HG02623 (cell line): ENCODE measurements around the gene CCDC14.
"Not testable (repeated sequence)": the region's sequence is repeated elsewhere in the genome, so short reads cannot be mapped to it uniquely, and the experiment has no call there.

Source experiments
- ATAC-seq: cut with Tn5 transposase; IDR thresholded peaks from one replicate; pipeline ENCODE4 v1.9.1; 2021; ENCODE audit warnings: moderate library complexity; ENCODE audit not compliant: unreplicated experiment

The CCDC14 gene, protein sequence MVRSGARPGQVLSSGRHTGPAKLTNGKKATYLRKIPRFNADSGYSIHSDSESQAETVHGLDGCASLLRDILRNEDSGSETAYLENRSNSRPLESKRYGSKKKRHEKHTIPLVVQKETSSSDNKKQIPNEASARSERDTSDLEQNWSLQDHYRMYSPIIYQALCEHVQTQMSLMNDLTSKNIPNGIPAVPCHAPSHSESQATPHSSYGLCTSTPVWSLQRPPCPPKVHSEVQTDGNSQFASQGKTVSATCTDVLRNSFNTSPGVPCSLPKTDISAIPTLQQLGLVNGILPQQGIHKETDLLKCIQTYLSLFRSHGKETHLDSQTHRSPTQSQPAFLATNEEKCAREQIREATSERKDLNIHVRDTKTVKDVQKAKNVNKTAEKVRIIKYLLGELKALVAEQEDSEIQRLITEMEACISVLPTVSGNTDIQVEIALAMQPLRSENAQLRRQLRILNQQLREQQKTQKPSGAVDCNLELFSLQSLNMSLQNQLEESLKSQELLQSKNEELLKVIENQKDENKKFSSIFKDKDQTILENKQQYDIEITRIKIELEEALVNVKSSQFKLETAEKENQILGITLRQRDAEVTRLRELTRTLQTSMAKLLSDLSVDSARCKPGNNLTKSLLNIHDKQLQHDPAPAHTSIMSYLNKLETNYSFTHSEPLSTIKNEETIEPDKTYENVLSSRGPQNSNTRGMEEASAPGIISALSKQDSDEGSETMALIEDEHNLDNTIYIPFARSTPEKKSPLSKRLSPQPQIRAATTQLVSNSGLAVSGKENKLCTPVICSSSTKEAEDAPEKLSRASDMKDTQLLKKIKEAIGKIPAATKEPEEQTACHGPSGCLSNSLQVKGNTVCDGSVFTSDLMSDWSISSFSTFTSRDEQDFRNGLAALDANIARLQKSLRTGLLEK

DNA sequence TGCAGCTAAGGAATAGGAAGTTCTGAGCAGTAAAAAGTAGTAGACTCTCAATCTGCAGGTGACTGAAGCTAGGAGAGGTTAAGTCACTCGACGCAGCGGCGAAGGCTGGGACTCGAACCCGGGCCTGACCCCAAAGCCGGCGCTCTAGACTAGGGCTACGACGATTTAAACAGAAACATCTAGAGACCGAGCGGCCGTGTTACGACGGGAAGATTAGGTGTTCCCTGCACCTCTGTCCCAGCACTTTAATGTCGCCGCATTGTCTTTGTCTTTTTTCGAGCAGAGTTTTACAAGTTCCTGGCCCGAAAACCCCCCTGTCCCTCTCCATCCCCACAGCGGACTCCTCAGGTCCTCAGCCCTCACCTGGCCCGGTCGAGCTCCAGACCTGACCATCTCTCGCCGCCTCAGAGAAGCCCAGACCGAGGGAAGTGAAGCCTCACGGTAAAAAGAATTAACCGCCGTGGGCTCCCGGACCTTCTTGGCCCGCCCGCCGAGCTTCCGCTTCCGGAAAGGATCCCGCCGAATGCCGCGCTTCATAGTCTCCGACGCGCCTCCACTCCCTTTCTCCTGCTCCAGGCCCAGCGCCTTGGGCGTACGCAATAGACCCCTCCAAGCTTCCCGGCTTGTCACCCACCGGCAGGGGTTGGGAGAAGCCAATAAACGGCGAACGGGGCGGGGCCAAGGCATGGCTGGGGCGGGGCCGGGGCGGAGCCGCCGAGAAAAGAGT, at the start of gene CCDC14:
TSS of gene CCDC14 (minus strand) at position 449 of the 727 bp plus-strand sequence. CDS start at position 393, 56 bp downstream.
- peak; percentile 87 for ATAC-seq

DNA sequence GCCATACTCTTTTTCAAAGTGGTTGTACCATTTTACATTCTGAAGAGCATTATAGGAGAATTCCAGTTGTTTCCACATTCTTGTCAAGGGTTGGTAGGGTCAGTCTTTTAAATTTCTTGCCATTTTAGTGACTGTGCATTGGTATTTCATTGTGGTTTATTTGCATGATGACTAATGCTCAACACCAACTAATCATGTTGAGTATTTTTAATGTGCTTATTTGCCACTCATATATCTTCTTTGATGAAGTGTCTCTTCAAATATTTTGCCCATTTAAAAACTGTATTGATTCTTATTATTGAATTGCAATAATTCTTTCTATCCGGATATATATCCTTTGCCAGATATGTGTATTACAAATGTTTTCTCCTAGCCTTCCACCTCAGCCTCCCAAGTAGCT, 47.3 kb upstream of the CCDC14 start:
- ATAC-seq, result not testable (repeated sequence)

DNA sequence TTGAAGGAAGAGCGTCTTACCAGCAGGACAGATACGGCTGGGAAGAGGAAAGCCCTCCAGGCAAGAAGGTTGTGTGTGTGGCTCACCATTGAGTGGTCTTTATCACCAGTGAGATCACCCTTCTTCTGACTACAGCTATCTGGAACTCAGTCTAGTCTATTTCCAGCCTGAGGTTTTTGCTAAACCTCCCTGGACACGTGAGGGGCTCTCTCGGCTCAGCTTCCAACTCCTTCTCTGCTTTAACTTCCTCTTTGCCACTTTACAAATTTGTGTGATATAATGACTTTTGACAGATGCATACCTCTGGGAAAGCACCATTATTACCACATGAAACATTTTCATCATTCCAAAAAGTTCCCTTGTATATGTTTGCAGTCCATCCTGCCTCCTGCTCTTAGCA, 46.2 kb upstream of the CCDC14 start:
- ATAC-seq, result no peak

DNA sequence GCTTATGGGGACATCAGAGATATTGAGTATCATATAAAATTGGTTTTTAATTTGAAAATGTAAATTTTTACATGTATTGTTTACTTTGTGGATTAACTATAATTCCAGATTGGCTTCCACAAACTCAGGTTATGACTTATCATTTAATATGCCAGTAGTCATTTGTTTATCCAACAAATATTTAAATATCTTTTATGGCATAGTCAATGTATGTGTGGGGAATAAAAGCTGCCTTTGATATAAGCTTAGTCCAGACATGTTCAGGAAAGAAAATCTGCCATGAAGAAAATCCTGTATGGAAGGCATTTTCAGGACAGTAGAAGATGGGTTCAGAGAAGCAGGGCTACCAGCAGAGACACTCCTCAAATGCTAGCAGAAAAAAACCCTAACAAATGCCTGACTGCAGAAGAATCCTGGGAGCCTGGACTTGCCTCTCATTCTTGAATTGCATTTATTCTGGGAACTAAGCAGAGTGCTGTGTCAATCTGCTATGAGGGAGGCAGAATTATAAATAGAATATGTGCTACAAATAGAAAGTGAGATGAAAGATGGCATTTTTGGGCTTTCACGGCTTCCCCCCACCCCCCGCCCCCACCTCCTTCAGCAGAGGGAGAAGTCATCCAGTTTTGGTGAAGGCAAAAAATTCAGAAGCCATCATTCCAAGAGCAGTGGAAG, 41.5 kb upstream of the CCDC14 start:
- ATAC-seq, result not testable (repeated sequence)

DNA sequence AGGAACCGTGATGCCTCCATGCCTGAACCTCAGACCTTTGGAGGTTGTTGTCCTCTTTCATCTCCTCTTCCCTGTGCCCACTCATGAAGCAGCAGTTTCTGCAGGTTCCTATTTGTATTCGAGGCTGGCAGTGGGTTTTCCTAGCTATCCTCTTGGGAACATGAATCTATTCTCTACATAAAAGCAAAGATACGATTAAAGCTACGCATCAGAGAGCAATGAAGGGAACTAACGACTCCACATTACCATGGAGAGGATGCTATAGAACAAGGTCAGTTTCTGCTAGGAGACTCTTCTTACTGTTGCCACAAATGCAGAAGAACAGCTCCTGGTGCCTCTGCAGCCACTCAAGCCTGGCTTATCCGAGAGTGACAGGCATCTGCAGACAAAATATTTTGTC, 40.3 kb upstream of the CCDC14 start:
- not testable (repeated sequence) for ATAC-seq

DNA sequence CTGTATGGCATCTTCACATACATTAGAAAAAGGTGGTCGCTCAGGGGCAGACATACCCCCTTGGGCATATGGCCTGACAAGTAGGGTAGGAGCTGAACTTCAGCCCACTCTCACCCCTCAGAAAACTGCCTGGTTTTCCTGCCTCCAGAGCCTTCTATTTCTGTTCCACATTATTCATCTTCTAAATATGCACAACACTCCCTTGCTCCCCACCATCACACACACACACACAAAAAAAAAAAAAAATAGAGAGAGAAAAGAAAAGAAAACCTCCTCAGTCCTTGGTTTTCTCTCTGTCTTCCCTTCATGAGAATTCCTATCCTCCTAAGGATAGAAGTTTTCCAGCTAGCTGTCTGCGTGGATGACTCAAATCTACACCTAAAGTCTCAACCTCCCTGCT, 36.5 kb upstream of the CCDC14 start:
- ATAC-seq, result no peak

DNA sequence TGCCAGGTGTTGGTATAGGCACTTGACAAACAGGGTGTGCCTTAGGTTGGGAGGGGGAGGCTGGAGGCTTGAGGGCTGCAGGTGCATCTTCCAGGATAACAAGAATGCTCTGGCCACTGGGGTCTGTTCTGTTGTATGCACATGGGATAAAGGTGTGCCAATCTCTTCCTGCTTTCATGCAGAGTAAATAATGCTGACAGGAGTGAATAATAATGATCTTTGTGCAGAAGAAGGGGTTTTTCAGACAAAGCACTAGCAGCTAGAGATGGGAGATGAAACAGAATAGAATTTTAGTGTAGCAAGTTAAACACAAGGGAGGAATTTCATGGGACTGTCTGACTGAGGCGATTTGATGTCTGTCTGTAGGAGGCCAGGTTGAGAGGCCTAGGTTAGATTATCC, 32.8 kb upstream of the CCDC14 start:
- ATAC-seq, result no peak

DNA sequence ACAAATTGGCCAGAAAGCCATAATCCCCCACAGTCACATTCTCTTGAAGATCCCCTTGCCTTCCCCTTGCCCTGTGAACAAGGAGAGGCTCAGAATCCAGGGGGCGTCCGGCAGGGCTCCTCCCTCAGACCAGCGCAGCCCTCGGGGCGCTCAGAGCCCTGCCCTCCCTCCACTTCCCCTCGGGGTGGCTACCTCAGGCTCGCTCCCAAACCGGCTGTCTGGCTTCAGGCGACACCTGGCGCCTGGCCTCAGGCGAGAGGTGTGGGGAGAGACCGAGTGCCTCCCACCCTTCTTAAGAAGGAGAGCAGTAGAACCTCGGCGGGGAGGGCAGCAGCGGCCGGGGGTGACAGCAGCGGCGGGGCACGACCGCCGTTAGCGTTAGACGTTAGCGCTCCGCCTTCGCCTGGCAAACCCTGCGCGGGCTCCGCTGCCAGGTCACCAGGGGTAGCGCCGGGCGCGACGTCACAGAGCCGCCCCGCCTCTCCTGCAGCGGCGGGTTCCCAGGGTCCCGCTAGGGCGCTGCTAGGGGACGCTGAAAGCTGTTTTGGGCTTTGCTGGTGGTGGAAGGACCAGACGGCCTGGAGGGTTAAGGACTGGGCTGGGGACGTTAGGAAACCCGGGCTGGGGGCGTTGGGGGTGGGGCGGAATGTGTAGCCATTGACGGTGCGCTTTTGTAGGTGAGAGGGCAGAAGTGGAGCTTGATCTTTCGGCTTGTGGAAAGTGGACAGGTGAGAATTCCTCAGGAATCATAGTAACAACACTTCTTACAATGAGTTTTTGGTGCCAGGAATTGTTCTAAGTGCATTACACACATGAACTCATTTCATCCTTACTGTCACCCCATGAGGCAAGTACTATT, 30.9 kb upstream of the CCDC14 start, which contains the start of gene ROPN1:
TSS of gene ROPN1 (minus strand) at position 395 of the 859 bp plus-strand sequence. CDS start 11,643 bp downstream, outside the sequence.
- not testable (repeated sequence) for ATAC-seq

DNA sequence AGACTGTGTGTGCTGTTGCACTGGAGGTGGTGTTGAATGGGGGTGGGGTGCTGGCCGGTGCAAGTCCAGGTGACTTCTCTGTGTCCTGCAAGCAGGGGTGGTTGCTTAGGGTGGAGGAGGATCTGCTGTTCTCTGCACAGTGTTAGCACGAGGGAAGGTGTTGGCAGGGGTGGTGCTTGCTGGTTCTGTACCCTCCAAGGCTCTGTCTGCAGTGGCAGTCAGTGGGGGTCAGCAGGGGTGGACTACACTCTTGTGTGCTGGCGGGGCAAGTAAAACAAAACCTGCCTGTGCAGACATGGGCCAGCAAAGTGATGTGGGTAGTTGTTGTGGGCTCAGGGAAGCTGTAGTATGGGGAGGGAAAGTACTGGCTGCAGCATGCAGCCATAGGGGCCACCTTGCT, 25.4 kb upstream of the CCDC14 start:
- ATAC-seq, result no peak

DNA sequence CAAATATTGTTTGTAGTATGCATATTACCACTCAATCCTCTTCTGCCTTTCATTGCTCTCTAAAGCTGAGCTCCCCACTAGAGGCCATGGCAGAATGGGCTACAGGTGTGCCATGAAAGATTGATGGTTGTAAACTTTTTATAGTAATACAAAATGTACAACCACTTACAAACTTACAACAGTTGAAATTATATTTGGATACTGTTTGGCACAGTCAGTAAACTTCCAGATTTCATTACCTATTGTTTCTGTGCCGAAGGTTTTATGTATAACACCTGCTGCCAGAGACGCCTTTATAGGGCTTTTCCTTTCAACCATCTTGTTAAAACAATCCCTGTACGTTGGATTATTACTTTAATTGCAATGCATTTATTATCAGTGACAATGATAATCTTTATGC, 23.9 kb upstream of the CCDC14 start:
- no peak for ATAC-seq

DNA sequence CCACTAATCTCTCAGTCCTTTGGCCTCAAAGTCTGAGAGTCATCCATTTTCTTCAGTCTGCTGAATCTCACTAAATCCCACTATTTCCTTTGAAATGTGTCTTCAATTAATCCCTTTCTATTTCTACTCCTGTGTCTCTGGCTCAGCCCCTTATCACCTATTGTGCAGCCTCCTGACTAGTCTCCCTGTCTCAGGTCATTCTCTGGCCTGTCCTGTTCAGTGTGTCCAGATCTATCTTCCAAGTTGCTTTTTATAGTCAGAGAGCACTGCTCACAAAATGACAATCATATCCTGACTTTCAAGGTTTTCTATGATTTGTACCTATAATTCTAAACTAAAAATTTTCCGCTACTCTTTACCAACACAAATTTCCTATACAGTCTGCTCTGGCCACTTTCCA, 23.3 kb upstream of the CCDC14 start:
- ATAC-seq, result no peak

DNA sequence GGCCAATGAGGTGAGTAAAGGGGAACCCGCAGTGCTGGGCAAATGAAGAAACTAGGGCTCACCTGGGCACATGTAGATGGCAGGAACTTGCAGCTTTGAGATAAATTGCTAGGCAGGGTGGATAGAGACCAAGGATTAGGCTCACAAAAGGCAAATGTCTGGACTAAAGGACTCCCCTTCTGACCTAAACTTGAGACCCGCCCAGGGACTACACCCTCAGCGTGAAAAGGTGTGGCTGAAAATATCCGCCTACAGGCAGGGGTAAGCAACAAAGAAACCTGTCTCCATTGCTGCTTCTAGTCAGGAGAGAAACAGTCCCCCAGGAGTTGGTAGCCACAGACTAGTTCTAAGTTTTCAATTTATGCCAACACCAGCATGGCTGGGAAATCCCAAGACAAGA, 20.3 kb upstream of the CCDC14 start:
- not testable (repeated sequence) for ATAC-seq

DNA sequence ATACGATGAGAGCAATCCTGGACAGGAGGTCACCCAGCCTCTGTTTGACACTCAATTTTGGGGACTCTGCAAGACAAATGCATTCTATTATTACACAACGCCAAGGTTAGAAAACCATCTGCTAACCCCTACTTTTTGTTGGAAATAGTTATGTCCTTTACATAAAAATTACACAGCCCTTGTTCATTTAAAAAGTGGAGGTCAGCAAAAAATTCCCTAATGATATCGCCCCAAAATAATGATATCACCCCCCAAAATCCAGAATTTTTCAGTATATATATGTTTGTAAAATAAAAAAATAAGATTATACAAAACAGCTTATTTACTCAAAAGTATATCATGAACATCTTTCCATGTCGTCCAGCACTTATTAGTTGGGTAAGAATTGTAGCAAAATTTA, 19.5 kb upstream of the CCDC14 start:
- ATAC-seq, result no peak

DNA sequence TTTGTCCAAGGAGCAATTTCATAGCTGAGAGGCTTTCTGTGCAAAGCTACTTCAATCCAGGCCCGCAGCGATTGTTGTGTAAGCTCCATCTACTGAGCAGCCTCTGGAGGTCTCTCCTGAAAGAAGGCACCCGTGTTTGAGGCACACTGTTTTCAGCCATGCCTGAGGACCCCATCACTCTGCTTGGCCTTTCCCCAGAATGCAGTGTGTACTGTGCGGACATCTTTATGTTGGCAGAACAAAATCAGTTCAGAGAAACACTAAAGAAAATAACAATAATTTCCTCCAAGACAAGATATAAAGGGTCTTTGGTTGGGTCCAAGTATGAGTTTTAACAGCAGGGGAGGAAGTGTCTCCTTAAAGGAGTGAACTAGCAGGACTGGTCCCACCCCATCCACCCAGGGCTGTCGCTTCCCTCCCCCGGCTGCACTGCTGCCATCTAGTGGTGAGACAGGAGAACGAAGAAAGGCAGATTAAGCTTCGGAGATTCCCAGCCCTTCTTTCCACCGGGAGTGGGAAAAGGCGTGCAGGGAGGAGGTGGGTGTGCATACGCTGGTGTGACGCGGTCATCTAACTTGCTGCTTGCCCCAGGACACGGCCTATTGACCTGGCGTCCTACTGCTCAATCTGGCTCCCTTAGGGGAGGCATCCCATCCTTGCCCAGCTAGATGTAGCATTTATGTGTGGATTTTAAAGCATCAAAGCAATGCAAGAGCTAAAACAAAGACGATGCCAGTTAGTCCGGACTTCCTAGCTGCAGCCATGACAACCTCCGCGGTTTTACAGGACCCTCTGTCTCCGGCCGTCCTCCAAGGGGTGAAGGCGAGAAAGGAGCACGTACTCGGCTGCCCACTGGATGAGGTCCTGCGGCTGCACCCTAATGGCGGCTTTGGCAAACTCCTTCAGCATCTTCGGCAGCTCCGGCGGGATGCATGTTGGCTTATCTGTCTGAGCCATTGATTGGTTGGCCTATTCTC, 18.8 kb upstream of the CCDC14 start:
- ATAC-seq, result not testable (repeated sequence)

DNA sequence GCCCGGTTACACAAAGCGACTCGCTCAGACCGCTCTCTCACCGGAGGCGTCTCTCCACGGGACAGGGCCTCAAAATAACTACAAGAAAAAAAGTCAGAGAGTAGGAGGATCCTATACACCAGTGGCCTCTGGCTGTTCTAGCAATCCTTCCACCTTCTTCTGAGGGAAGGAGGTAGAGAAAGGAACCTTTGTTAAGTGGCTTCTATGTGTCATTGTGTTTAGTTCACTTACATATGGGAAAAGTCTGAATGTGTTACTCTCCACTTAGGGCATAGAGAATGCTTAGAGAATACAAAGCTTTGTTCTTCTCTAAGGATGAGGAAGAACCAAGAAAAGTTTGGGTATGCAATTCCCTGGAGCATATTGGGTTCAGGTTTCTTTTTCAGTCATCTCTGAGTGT, 15.9 kb upstream of the CCDC14 start:
- not testable (repeated sequence) for ATAC-seq

DNA sequence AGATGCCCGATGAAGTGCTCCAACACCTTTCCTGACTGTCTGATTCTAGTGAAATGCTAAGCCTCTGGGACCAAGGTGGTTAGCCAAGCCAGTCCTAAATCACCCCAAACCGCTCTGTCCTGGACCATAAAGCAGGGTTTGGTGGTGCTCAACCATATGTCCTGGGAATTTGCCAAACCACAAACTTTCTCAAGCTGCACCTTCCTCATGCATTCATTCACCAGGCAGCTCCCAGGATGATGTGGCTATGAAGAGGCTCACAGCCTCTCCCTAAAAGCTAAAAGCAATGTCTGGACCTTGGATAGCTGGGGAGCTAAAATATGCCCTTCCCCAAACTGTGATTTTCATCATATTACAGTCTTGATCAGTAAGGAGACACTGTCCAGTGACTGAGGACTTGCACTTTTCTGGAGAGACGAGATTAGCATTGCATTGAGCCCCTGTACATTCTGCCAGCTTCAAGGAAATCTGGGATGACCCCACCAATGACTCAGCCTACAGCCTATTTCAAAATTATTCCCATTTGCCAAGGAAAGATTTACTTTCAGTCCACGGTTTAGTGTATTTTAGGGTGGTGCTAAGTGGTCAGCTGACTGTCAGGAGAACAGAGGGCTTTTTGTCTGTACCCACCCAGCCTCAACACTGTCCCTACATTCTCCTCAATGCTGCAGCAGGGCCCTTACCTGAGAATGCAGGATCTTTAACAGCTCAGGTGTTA, 15.3 kb upstream of the CCDC14 start:
- not testable (repeated sequence) for ATAC-seq

DNA sequence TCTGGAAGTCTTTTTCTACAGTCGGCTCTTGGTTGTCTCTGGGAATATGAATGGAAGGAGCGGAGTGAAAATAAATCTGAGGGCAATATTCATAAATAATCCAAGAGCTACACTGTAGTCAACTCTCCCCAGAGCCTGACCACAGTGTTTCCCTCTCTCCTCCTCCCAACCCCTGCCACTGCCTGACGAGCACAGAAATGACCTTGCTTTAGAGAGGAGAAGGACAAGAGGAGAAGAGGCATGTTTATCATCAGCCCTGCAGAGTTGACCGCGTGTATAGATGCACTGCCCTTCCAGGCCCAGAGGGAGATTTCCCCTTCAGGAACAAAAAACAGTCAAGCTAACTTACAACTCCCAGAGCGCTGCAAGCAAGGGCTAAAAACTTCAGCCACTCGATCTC, 14.0 kb upstream of the CCDC14 start:
- not testable (repeated sequence) for ATAC-seq

DNA sequence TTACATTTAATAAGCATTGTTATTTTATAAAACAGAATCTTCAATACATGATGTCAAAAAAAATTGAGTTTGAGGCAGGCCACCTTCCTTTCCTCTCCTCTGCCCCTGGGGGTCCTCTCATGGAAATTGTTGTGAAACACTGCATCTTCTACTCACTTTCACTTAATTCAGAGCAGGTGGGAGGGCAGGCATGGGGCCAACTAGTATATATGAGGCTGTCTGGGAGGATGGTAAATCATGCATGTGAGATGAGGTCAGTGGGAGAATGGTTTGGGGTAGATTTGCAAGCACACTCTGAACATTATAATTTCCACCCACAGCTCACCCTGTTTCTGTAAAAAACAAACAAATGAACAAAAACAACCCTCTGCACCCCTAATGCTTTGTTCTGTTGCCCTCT, 10.4 kb upstream of the CCDC14 start:
- ATAC-seq, result no peak
